ENCODE results near the gene EPOP.

EPOP gene

GRCh38 chr17:38705803-38706504 is 31.2 kb upstream of the EPOP start:
- DNase-seq: no peak

- no peak for DNase-seq
Observed at GRCh38 chr17:38705523-38705802, 30.7 kb upstream of the EPOP start.

DNA sequence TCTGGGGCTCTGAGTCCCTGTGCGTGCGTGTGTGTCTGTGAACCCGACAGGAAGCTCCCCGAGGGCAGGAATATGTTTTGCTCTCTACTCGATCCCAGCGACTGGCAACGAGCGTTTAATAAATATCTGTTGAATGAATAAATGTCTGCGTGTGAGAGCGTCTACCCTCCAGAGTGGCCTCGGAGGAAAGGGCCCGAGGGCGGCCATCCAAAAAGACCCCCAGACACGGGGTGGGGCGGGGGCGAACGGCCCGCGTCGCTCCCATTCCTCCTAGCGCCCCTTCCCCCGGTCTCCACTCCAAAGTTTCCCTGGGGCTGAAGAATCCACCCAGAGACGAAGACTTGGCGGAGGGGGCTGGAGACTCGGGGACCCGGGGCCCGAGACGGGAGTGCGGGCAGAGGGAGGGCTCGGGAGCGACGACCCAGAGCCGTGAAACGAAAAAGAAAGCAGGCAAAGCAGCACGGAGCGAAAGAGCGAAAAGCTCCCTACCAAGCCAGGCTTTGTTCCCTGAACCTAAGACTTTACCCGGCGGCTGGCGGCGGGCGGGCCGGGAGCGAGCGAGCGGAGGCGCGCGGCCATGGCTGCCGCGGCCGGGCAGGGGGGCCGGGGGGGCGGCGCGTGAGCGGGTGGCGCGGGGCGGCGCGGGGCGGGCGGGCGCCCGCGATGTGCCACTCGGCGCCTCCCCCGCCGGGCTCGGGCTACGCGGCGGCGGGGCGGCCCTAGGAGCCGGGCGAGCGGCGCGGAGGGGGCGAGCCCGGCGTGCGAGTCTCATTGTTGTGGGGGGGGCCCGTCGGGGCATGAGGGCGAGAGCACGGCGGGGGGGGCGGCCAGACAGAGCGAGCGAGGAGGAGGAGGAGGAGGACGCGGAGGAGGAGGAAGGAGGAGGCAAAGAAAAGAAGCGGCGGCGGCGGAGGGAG is 30.1 kb upstream of the EPOP start, which contains the start of gene MLLT6:
Gene MLLT6 (plus strand): TSS at position 668 of the 917 bp plus-strand sequence. CDS start 360 bp downstream, outside the sequence.
- DNase-seq: no peak

GRCh38 chr17:38703742-38704605 is 29.2 kb upstream of the EPOP start:
- DNase-seq: no peak

GRCh38 chr17:38702916-38703741 is 28.4 kb upstream of the EPOP start:
- no peak for DNase-seq

DNA sequence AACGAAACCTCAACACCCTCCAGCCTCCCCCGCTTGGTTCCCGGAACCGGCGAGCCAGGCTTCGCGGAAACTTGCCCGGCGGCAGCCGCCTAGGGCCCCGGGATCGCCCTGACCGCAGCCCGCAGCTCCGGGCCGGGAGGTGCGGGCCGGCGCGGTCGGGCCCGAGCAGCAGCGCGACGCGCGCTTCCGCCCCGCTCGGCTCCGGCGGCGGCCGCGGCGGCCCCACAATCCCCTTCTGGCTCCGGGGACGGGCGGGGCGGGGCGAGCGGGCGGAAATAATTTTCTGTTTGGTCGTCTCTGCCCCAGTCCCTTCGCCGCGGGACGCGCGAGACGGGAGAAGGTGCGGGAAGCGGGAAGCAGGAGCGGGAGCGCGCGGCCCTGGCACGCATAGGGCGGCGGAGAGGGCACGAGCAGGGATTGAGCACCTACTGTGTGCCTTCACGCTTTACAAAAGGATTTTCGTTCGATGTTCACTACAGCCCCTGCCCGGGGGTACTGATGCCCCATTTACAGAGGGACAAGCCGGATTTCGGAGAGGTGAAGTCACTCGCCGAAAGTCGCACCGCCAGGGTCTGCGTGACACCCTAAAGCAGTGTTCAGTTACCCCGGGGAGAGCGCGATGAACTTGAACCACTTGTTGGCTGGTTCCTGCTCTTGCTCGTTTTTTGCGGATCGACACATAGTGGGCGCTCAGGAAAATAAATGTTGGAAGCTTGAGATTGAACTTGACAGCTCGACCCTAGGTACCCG is 27.6 kb upstream of the EPOP start:
- peak; percentile 39 for DNase-seq

DNA sequence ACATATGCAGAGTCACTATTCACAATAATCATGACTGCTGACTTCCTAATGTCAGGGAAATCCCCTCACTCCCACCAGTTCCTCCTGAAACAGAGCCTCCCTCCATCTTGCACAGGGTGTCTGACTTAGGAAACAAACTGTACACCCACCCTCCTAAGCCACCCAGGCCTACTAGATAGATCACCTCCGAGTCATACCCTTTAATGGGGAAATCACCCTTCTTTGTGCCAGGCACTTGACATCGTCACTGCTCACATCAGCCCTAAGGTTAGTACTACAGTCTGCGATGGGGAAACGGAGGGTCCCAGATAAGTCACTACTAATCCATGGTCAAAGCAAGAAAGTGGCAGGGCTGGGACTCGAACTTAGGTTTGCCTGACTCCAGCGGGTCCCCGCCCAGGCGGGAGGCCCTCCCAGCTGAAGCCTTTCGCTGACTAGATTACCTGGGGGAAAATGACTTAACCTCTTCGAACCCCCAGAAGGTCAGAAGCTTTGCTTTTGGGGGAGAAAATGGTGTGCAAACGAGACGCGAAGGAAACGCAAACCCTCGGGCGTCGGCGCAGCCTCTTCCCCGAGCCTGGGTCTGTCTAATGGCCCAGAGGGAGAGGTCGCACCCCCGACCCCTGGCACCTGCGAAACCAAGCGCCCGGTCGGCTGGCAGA is 26.9 kb upstream of the EPOP start:
- no peak for DNase-seq

- no peak for DNase-seq
Observed at GRCh38 chr17:38698760-38699159, 24.0 kb upstream of the EPOP start.

GRCh38 chr17:38697061-38697820 is 22.5 kb upstream of the EPOP start:
- DNase-seq: no peak

- no peak for DNase-seq
Observed at GRCh38 chr17:38693700-38694329, 19.1 kb upstream of the EPOP start.

DNA sequence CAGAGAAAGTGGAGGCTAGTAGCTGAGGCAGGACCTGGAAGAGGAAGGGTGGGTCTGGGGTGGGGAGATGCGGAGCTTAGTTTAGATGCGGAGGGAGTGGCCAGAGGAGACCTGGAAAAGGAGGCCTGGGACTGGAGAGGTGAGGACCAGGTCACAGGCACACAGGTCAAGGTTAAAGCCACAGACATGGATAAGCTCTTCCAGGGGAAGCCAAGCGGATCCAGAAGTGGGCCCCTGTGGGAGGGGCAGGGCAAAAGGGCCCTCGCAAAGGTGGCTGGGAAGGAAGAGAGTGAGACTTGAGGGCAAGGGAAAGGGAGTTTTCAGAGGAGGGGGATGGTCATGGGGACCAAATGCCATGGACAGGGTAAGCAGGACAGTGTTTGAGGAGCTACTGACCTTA is 16.4 kb upstream of the EPOP start:
- DNase-seq: no peak

- DNase-seq: no peak
Observed at GRCh38 chr17:38690386-38690785, 15.6 kb upstream of the EPOP start.

DNA sequence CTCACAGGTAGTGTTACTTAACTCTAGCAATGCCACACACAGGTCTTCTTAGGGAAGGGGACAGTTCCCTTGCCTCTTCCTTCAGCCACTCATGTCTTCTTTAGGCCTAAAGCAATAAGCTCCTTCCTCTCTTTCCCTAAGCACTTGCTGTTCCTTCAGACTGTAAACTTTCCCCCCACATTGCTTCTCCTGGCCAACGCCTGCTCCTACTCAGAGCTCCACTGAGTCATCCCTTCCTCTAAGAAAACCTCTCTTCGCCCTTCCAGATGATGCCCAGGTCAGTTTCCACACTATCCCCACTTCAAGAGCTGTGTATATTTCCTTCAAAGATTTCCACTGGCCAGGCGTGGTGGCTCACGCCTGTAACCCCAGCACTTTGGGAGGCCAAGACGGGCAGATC is 12.5 kb upstream of the EPOP start:
- DNase-seq: no peak

DNA sequence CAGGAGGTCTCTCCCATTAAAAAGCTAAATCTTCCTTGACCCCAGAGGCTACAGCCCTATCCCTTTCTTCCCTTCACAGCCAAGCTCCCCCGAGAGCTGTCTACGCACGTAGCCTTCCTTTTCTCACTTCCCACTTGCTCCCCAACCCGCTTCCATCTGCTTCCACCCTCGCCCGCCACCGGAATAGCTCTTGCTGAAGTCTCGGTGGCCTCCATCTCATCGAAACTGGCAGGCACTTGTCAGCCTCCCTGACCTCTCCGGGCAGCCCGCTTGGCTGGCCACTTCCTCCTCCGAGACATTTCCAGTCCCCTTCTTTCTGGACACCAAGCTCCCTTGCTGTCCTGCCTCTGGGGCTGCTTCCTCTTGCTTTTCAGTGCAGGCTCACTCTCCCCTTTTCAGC is 10.7 kb upstream of the EPOP start:
- no peak for DNase-seq

DNA sequence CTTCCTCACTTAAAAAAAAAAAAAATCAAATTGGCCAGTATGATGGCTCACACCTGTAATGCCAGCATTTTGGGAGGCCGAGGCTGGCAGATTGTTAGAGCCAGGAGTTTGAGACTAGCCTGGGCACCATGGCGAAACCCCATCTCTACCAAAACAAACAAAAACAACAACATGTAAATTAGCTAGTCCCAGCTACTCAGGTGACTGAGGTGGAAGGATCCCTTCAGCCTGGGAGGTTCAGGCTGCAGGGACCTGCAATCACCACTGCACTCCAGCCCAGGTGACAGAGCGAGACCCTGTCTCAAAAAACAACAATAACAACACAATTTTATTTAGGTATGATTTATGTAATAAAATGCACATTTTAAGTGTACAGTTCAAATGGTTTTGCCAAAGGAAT is 6.3 kb upstream of the EPOP start:
- no peak for DNase-seq

GRCh38 chr17:38677819-38678218 is 3.1 kb upstream of the EPOP start:
- DNase-seq: no peak

DNA sequence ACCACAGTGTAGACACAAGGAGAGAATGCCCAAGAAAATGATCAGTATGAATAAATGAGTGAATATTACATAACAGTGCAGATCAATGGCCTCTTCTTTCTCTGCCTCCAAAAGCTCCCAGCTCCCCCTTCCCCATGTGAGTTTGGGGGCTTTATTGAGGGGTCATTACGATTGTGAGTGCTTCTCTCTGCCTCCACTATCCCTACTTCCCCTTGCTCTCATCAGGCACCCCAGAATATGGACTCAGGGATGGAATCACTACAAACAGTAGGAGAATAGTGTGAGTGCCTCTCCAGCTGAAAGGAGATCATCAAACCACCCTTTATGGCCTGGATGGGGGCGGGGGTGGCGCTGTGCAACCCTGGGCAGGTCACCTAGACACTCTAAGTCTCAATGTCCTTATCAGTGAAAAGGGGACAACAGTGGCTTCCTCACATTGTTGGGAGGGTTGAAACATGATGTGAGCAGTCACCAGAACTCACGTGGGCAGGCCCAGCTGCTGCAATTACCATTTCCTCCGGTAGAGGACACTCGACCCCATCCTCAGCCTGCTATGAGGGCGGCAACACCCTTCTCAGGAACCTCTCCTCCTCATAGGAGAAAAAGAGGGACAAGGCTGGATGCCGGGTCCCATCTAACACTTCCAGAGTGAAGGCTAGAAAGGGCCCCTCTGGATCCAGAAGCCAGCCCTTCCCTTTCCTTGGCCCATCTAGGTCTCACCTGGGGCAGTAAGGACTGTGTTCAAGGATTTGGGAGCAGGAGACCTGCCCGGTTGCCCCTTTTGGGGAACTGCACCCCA is 2.1 kb upstream of the EPOP start:
- DNase-seq: no peak

GRCh38 chr17:38674014-38674748 is 576 bp downstream of the EPOP start:
- no peak for DNase-seq
